Skeletal muscle satellite cell (primary cell): Measurements from ENCODE around the gene PAX7.

Experiments used
- H3K27me3 ChIP-seq: 2 replicates; pipeline ENCODE4 v1.7.0; 2013; ENCODE audit warnings: low read length; ENCODE audit not compliant: control insufficient read depth, insufficient read depth
- H3K36me3 ChIP-seq: 2 replicates; pipeline ENCODE4 v1.7.0; 2013; ENCODE audit warnings: mild to moderate bottlenecking, control low read depth, low read length; ENCODE audit not compliant: insufficient read depth
- H3K4me1 ChIP-seq: 2 replicates; pipeline ENCODE4 v1.7.0; 2013; ENCODE audit warnings: low read length; ENCODE audit not compliant: control insufficient read depth, insufficient read depth
- H3K4me2 ChIP-seq: 2 replicates; pipeline ENCODE4 v1.7.0; 2013; ENCODE audit warnings: mild to moderate bottlenecking, low read length
- H3K4me3 ChIP-seq: 2 replicates; pipeline ENCODE4 v1.7.0; 2013; ENCODE audit warnings: low read length
- H3K9ac ChIP-seq: 2 replicates; pipeline ENCODE4 v1.7.0; 2013; ENCODE audit warnings: mild to moderate bottlenecking, low read depth, low read length, moderate library complexity
- H3K9me3 ChIP-seq: replicated peaks from 2 replicates; pipeline ENCODE4 v1.7.0; 2013; ENCODE audit warnings: mild to moderate bottlenecking, control low read depth, low read length

Gene PAX7

DNA sequence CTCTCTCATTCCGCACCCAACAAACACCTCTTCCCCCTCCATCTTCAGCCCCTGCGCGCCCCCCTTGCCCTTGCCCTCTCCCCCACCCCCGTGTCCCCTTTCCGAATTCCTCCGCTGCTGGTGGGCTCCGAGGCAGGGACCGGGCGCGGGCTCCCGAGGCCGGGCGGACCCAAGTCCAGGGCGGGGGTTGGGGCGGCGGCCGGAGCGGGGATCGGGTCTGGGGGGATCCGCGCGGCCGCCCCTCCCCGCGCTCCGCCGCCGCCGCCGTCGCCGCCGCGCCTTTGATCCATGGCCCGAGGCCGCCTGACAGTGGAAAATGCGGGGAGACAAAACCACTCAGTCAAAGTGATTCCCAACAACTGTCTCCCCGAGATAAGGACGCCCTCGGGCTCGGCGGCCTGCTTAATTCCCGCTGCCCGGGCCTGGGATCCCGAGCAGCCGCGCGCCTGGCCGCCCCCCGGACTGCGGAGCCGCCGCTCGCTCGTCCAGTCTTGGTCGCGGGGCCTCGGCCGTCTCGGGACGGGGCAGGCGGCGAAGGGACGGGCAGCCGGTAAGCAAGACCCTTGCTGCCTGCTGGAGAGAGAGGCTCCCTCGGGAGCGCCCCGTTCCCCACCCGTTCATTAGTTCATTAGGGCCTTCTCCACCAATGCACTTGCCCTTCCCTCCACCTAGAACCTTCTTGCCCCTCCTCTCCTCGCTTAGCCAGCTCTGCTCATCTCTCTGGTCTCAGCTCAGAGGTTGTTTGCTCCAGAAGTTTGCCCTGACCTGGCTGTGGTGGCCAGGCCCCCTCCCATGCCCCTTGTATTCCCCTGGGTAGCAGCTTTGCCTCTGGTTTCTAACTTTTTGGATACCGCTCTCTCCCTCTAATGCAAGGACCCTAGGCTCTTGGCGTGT is 86.4 kb downstream of the PAX7 start:
- Histone ChIP-seq H3K27me3 (peaks cover 63% of the 10 kb centered on the region), H3K36me3 (no peaks in the 10 kb centered on the region), H3K4me3 (no peak overlapping the region), H3K9ac (no peak overlapping the region), H3K4me2 (no peak overlapping the region), H3K4me1 (peaks cover 14% of the 10 kb centered on the region), H3K9me3 (no peaks in the 10 kb centered on the region)

DNA sequence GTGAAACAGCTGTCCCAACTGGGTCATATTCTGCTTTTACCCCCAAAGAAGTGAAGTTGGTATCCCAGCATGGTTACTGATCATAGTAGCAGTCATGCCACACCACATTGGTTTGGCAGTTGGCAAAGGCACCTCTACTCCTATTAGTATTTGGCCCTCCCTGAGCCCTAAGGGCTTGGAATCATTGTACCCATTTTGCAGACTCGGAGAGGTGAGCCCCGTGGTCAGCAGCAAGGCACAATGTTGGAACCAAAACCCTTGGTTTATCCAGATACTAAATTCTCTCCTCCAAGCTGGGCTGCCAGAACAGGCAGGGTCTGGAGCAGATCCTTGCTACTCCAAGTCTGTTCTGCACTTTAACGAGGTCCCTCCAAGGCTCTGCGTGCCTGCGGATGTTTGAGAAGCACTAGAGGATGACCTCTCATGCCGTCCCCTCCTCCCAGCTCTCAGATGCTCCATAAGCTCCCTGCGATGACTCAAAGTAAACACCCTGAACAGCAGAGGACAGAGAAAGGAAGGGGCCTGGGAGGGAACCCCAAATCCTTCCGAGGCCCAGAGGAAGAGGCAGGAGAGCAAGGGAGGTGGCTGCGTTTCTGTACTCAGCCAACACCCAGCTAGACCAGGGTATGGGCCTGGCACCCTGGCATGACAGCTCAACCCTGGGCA is 89.3 kb downstream of the PAX7 start:
- no peaks in the 10 kb centered on the region for H3K36me3 ChIP-seq
- no peak overlapping the region for H3K9ac ChIP-seq
- peaks cover 78% of the 10 kb centered on the region for H3K27me3 ChIP-seq
- no peak overlapping the region for H3K4me2 ChIP-seq
- H3K9me3 ChIP-seq: no peaks in the 10 kb centered on the region
- H3K4me3 ChIP-seq: no peak overlapping the region
- H3K4me1 ChIP-seq: peaks cover 8% of the 10 kb centered on the region

DNA sequence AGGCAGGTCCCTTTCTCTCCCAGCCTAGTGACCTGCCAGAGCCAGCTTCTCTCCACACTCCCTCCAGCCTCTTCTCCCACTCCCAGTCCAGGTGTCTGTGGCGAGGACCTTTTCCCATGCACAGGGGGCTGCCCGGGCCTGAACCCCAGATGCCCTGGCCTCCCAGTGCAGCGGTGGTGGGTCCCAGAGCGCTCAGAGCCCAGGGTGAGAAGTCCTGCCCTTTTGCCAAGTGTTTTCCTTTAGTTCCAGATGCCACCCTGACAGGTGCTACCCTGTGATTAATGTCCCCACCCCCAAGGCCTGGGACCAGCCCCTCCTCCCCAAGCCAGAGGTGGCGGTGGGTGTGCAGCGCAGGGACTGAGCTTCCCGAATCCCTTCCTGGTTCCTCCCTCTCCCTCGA is 90.4 kb downstream of the PAX7 start:
- Histone ChIP-seq H3K4me2 (no peak overlapping the region), H3K4me1 (peaks cover 8% of the 10 kb centered on the region), H3K4me3 (no peak overlapping the region), H3K9me3 (no peaks in the 10 kb centered on the region), H3K27me3 (peaks cover 71% of the 10 kb centered on the region), H3K9ac (no peak overlapping the region), H3K36me3 (no peaks in the 10 kb centered on the region)

DNA sequence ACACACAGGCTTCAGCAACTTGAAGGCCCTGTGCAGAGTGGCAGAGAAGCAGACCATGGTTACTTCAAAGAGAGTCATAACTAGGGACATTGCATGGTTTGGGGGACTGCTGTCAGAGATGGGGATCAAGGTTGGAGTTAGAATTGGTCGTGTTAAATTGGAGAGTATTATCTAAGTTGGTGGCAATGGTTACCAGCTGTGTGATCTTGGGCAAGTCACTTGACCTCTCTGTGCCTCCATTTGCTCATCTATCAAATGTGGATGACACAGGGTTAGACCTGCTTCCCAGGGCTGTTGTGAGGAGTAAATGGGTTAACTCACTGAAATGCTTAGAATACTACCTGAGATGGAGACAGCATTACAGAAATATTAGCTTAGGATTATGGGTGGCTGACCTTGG is 91.1 kb downstream of the PAX7 start:
- Histone ChIP-seq H3K9me3 (no peaks in the 10 kb centered on the region), H3K4me2 (no peak overlapping the region), H3K9ac (no peak overlapping the region), H3K4me1 (peaks cover 8% of the 10 kb centered on the region), H3K36me3 (no peaks in the 10 kb centered on the region), H3K4me3 (no peak overlapping the region), H3K27me3 (peaks cover 73% of the 10 kb centered on the region)

GRCh38 chr1:18722270-18722669 is 91.6 kb downstream of the PAX7 start:
- no peak overlapping the region for H3K4me3 ChIP-seq
- H3K9ac ChIP-seq: no peak overlapping the region
- H3K36me3 ChIP-seq: no peaks in the 10 kb centered on the region
- H3K4me1 ChIP-seq: peaks cover 8% of the 10 kb centered on the region
- peaks cover 75% of the 10 kb centered on the region for H3K27me3 ChIP-seq
- no peaks in the 10 kb centered on the region for H3K9me3 ChIP-seq
- H3K4me2 ChIP-seq: no peak overlapping the region

GRCh38 chr1:18723206-18723605 is 92.6 kb downstream of the PAX7 start:
- Histone ChIP-seq H3K4me1 (peaks cover 8% of the 10 kb centered on the region), H3K4me2 (no peak overlapping the region), H3K4me3 (no peak overlapping the region), H3K36me3 (no peaks in the 10 kb centered on the region), H3K9me3 (no peaks in the 10 kb centered on the region), H3K9ac (no peak overlapping the region), H3K27me3 (peaks cover 73% of the 10 kb centered on the region)

- H3K4me2 ChIP-seq: no peak overlapping the region
- H3K4me3 ChIP-seq: no peak overlapping the region
- H3K9me3 ChIP-seq: no peaks in the 10 kb centered on the region
- H3K27me3 ChIP-seq: peaks cover 73% of the 10 kb centered on the region
- no peak overlapping the region for H3K9ac ChIP-seq
- H3K36me3 ChIP-seq: no peaks in the 10 kb centered on the region
- peaks cover 8% of the 10 kb centered on the region for H3K4me1 ChIP-seq
These were observed 93.2 kb downstream of the PAX7 start for GRCh38 chr1:18723701-18724411.

DNA sequence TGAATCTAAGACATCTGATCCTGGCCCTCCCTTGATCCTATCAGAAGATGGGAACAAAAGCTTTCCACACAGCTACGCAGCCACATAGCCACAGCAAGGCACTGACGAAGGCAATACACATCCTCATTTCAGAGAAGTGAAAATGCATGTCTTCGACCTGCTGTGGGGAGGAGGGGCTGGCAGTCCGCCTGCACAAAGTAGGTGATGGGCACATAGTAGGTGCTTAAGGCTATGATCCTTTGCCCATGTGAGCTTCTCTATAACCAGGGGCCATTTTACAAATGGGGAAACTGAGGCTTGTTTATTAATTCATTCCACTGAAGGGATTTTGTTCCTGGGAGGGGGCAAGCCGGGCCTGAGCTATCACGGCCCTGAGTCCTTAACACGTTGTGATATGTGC is 94.2 kb downstream of the PAX7 start:
- Histone ChIP-seq H3K9me3 (no peaks in the 10 kb centered on the region), H3K9ac (no peak overlapping the region), H3K27me3 (peaks cover 74% of the 10 kb centered on the region), H3K36me3 (no peaks in the 10 kb centered on the region), H3K4me1 (peaks cover 6% of the 10 kb centered on the region), H3K4me2 (no peak overlapping the region), H3K4me3 (no peak overlapping the region)

DNA sequence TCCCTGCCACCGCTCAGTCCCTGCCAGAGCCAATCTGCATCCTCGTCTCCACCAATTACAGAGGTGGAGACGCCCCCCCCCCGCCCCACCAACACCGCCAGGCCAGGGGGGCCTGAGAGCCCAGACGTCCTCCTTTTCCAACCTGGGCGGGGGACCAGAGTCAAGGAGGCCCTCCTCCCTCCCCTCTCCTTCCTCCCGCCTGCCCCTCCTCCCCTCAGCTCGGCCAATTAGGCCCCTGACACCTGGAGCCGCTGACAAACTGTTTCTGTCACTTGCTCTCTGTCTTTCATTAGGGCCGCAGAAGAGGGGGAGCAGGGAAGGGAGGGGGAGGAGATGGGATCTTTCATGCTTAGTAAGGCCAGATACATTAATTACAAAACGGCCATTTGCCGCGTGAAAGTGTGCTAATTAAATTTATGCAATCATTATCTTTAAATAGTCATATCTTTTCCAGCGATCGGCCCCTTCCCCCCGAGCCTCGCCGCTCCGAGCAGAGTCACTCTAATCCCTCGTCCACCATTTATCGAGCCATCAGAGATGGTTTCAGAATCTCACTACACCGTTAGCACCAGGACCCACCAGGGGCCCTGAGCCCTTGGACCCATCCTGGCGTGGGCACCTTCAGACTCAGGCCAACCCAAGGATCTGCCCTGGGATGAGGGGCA is 94.7 kb downstream of the PAX7 start:
- Histone ChIP-seq H3K9ac (no peak overlapping the region), H3K4me1 (peaks cover under 1% of the 10 kb centered on the region), H3K9me3 (no peaks in the 10 kb centered on the region), H3K36me3 (no peaks in the 10 kb centered on the region), H3K27me3 (peaks cover 69% of the 10 kb centered on the region), H3K4me2 (no peak overlapping the region), H3K4me3 (no peak overlapping the region)

- Histone ChIP-seq H3K4me1 (no peaks in the 10 kb centered on the region), H3K4me3 (no peak overlapping the region), H3K4me2 (no peak overlapping the region), H3K27me3 (peaks cover 62% of the 10 kb centered on the region), H3K36me3 (no peaks in the 10 kb centered on the region), H3K9ac (no peak overlapping the region), H3K9me3 (no peaks in the 10 kb centered on the region)
These were observed 95.7 kb downstream of the PAX7 start for GRCh38 chr1:18726368-18726767.

- Histone ChIP-seq H3K4me3 (no peak overlapping the region), H3K4me2 (no peak overlapping the region), H3K9ac (no peak overlapping the region), H3K36me3 (no peaks in the 10 kb centered on the region), H3K9me3 (no peaks in the 10 kb centered on the region), H3K4me1 (no peaks in the 10 kb centered on the region), H3K27me3 (peaks cover 62% of the 10 kb centered on the region)
These were observed 97.3 kb downstream of the PAX7 start for GRCh38 chr1:18727956-18728355.
